GM18505 (cell line): ENCODE data around the gene CD248.
A peak's percentile ranks its signal among the peaks of the same experiment; 100 is the strongest.

Source experiments
- ATAC-seq: cut with Tn5 transposase; IDR thresholded peaks from one replicate; pipeline ENCODE4 v1.9.1; 2021; ENCODE audit not compliant: unreplicated experiment
- POLR2A ChIP-seq: IDR thresholded peaks from 4 replicates; pipeline ENCODE4 v1.6.1; 2011; ENCODE audit warnings: borderline replicate concordance; ENCODE audit not compliant: insufficient read depth, insufficient read length; ENCODE audit errors: extremely low read depth

The CD248 gene

GRCh38 chr11:66268244-66268951, 48.4 kb downstream of the CD248 start, which contains the start of gene RAB1B:
Gene RAB1B (plus strand): TSS chr11:66268639. CDS start chr11:66268680, 41 bp downstream.
- peak; percentile 76 for ATAC-seq
- TF ChIP-seq POLR2A: peak; percentile 64

GRCh38 chr11:66267379-66268243, 49.2 kb downstream of the CD248 start:
- ATAC-seq: peak; percentile 36
- peak; percentile 42 for TF ChIP-seq POLR2A

DNA sequence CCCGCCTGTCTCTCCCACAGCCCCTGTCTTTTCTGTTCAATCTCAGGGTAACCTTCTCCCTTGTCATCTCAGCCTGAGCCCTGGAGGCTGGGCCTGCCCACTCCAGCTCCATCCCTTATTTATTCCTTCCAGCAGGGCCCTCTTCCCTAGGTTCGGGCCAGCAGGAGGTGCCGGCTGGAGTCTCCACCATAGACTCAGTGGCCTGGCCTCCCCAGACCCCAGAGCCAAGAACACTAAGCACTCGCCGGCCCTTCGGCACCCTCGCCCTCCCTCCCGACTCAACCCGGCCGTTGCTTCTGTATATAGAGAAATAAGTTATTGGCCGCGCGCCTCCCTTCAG, 49.8 kb downstream of the CD248 start:
- no peak for TF ChIP-seq POLR2A
- ATAC-seq: no peak

DNA sequence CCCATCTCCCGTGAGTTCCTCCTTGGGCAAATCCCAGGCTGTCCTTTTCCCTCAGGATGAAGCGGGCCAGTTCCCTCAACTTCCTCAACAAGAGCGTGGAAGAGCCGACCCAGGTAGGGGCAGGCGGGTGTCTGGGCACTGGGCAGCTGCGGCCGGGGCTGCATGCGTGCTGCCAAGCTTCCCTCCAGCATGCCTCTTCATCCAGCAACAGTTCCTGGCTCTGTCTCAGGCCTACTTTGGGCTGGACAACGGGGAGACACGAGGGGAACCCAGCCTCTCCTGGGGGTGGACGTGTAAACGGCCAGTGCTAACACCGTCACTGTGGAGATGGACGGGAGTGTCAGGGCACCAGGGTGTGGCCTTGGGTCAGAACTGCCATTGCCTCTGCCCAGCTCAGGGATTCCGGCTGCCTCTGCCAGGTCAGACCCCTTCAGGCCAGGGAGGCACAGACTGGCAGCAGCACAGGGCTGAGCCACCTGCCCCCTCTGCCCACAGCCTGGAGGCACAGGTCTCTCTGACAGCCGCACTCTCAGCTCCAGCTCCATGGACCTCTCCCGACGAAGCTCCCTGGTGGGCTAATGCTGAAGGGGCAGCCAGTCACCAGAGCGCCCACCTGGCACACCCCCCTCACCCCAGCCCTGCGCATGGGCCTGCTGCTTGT, 50.3 kb downstream of the CD248 start:
- ATAC-seq: no peak
- no peak for TF ChIP-seq POLR2A

DNA sequence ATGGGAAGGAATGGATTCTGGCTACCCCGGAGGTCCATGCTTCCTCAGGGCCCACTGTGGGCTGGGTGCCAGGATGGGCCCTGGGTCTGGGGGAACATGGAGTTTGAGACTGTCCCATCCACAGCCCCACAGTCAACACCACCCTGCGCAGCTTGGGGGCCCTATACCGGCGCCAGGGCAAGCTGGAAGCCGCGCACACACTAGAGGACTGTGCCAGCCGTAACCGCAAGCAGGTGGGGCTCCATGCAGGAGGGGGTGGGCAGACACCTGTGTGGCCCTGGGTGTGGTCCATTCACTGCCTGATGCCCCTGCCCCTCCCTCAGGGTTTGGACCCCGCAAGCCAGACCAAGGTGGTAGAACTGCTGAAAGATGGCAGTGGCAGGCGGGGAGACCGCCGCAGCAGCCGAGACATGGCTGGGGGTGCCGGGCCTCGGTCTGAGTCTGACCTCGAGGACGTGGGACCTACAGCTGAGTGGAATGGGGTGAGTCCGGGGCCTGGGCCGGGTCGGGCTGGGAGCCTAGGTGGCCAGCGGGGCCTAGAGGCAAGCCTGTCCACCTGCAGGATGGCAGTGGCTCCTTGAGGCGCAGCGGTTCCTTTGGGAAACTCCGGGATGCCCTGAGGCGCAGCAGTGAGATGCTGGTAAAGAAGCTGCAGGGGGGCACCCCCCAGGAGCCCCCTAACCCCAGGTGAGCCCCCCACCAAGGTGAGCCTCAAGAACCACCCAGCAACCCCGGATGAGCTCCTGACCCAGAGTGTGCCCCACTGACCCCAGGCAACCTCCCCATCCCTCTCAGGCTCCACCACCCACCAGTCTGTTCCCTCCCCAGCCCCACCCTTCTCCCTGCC, 51.1 kb downstream of the CD248 start:
- no peak for ATAC-seq
- no peak for TF ChIP-seq POLR2A

DNA sequence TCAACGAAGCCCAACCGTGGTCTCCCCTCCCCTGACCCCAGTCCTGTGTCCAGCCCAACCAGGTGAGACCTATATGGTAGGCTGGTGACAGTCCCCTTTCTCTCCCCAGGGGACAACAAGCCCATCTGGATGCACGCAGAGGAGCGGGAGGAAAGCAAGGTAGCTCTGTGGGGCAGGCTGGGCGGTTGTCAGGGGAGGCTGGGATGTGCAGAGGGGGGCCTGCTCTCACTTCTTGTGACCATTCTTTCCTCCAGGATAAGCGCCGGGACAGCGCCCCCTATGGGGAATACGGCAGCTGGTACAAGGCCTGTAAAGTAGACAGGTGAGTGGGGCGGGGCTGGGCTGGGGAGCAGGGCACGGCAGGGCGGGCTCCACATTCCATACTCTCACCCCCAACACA, 51.9 kb downstream of the CD248 start:
- no peak for TF ChIP-seq POLR2A
- ATAC-seq: no peak
